ENCODE results near the gene TKFC.

Gene TKFC

GRCh38 chr11:61350336-61350735 is 17.3 kb downstream of the TKFC start:
- TF ChIP-seq CTCF (IDR thresholded peaks at IDR 0.05; ENCODE audit: low read depth, low read length), result no peak
- in situ Hi-C loops (cut with HindIII; ENCODE audit: low sequenced_read_pairs), result no loop called here
- no peak for DNase-seq (ENCODE audit: low read depth, low spot score)
- H3K4me3 ChIP-seq (ENCODE audit: low read depth, low read length), result no peak overlapping the region

- no peak overlapping the region for H3K4me3 ChIP-seq (ENCODE audit: low read depth, low read length)
- in situ Hi-C loops (cut with HindIII; ENCODE audit: low sequenced_read_pairs), result no loop called here
- DNase-seq (ENCODE audit: low read depth, low spot score), result no peak
- TF ChIP-seq CTCF (IDR thresholded peaks at IDR 0.05; ENCODE audit: low read depth, low read length), result no peak
These were observed 17.8 kb downstream of the TKFC start for GRCh38 chr11:61350803-61351202.

- no peak for DNase-seq (ENCODE audit: low read depth, low spot score)
- TF ChIP-seq CTCF (IDR thresholded peaks at IDR 0.05; ENCODE audit: low read depth, low read length), result no peak
- in situ Hi-C loops (cut with HindIII; ENCODE audit: low sequenced_read_pairs), result no loop called here
- no peak overlapping the region for H3K4me3 ChIP-seq (ENCODE audit: low read depth, low read length)
These were observed 19.0 kb downstream of the TKFC start for GRCh38 chr11:61352038-61352437.

GRCh38 chr11:61353131-61354067 is 20.4 kb downstream of the TKFC start:
- TF ChIP-seq CTCF (IDR thresholded peaks at IDR 0.05; ENCODE audit: low read depth, low read length), result no peak
- no peak overlapping the region for H3K4me3 ChIP-seq (ENCODE audit: low read depth, low read length)
- DNase-seq (ENCODE audit: low read depth, low spot score), result no peak
- in situ Hi-C loops (cut with HindIII; ENCODE audit: low sequenced_read_pairs), result no loop called here

- in situ Hi-C loops (cut with HindIII; ENCODE audit: low sequenced_read_pairs), result no loop called here
- DNase-seq (ENCODE audit: low read depth, low spot score), result no peak
- no peak overlapping the region for H3K4me3 ChIP-seq (ENCODE audit: low read depth, low read length)
- TF ChIP-seq CTCF (IDR thresholded peaks at IDR 0.05; ENCODE audit: low read depth, low read length), result no peak
These were observed 21.2 kb downstream of the TKFC start for GRCh38 chr11:61354208-61354607.

GRCh38 chr11:61356706-61357105 is 23.7 kb downstream of the TKFC start:
- DNase-seq (ENCODE audit: low read depth, low spot score), result no peak
- in situ Hi-C loops (cut with HindIII; ENCODE audit: low sequenced_read_pairs), result no loop called here
- no peak for TF ChIP-seq CTCF (IDR thresholded peaks at IDR 0.05; ENCODE audit: low read depth, low read length)
- H3K4me3 ChIP-seq (ENCODE audit: low read depth, low read length), result no peak overlapping the region

All from astrocyte of the spinal cord (primary cell).